GM12878 (cell line): Measurements from ENCODE around the gene CEP170B. TPM values are rescaled to one million over a fixed set of nuclear protein-coding genes. Genes with fewer than 3 reads are reported as not detected.

Source experiments
- ATAC-seq: fragments of 200-7000 bp; cut with Tn5 transposase; 3 replicates; pipeline ENCODE4 v1.9.1; 2020; ENCODE audit warnings: mild to moderate bottlenecking, moderate library complexity
- BruUV-seq: library from RNA; stranded (reverse); fragments of 400-500 nt; replicated peaks from 2 replicates; lab custom pipeline; 2021; lab: Mats Ljungman, UMichigan
- CTCF ChIA-PET: fragments of 300-600 bp; sonication (Branson Sonifier 250); formaldehyde crosslinking; extraction: SDS; loops from one replicate; lab custom pipeline; 2021; ENCODE audit warnings: inconsistent platforms; lab: Yijun Ruan, JAX
- POLR2A ChIA-PET: fragments of 350-600 bp; formaldehyde crosslinking; extraction: SDS; loops from one replicate; lab custom pipeline; 2021; ENCODE audit warnings: inconsistent platforms; lab: Charles Lee
- RAD21 ChIA-PET: fragments of 300-600 bp; sonication (Branson Sonifier 250); formaldehyde crosslinking; loops from one replicate; lab custom pipeline; 2023; ENCODE audit warnings: antibody characterized with exemption; ENCODE audit not compliant: unreplicated experiment; lab: Charles Lee
- SMC1A ChIA-PET: fragments of 300-600 bp; sonication (Branson Sonifier 250); formaldehyde crosslinking; loops from one replicate; lab custom pipeline; 2023; ENCODE audit not compliant: unreplicated experiment, uncharacterized antibody; lab: Charles Lee
- DNase-seq: peaks from one replicate; pipeline ENCODE4 v3.0.0-alpha.2; 2011; ENCODE audit warnings: low read depth, low spot score
- FAIRE-seq: peaks from 3 replicates; lab custom pipeline; 2011; peaks lifted over from hg19 to GRCh38; lab: Jason Lieb, UNC
- H2AFZ ChIP-seq: 2 replicates; pipeline ENCODE4 v1.6.0; 2011; ENCODE audit warnings: low read depth, low read length, control low read depth; ENCODE audit not compliant: control insufficient read depth
- H3K27ac ChIP-seq: 2 replicates; pipeline ENCODE4 v1.5.1; 2011; ENCODE audit warnings: control low read depth; ENCODE audit not compliant: control insufficient read depth, insufficient read depth
- H3K27me3 ChIP-seq, 2 experiments: replicated peaks in 1 of 2; 2 replicates each; pipeline versions ENCODE4 v1.6.0 to v1.6.1; 2011; ENCODE audit warnings: low read length in 1 of 2; ENCODE audit not compliant: control insufficient read depth in 2 of 2, insufficient read depth in 2 of 2
- H3K36me3 ChIP-seq, 2 experiments: 2 replicates each; pipeline ENCODE4 v1.5.1; 2011; ENCODE audit warnings: low read length in 1 of 2; ENCODE audit not compliant: control insufficient read depth in 2 of 2, insufficient read depth in 2 of 2
- H3K4me1 ChIP-seq: 2 replicates; pipeline ENCODE4 v1.6.1; 2011; ENCODE audit warnings: mild to moderate bottlenecking, low read length, moderate library complexity, mixed read lengths; ENCODE audit not compliant: control insufficient read depth, insufficient read depth
- H3K4me2 ChIP-seq: 2 replicates; pipeline ENCODE4 v1.6.0; 2011; ENCODE audit warnings: control low read depth; ENCODE audit not compliant: control insufficient read depth, insufficient read depth
- H3K4me3 ChIP-seq: fragments of 200-600 bp; sonication (generic); 2 replicates; pipeline ENCODE4 v1.5.1; 2016
- H3K79me2 ChIP-seq: 2 replicates; pipeline ENCODE4 v1.6.0; 2011; ENCODE audit warnings: low read length; ENCODE audit not compliant: control insufficient read depth, insufficient read depth
- H3K9ac ChIP-seq: 2 replicates; pipeline ENCODE4 v1.8.0; 2011; ENCODE audit warnings: low read length, control low read depth, mixed read lengths; ENCODE audit not compliant: control insufficient read depth, insufficient read depth
- H3K9me3 ChIP-seq: replicated peaks from 3 replicates; pipeline ENCODE4 v1.5.1; 2011; ENCODE audit warnings: mild to moderate bottlenecking, low read length; ENCODE audit not compliant: control insufficient read depth, insufficient read depth
- H4K20me1 ChIP-seq: 2 replicates; pipeline ENCODE4 v1.6.0; 2011; ENCODE audit not compliant: control insufficient read depth, insufficient read depth
- CTCF ChIP-seq, 3 experiments: IDR thresholded peaks in 2 of 3; conservative IDR thresholded peaks in 1 of 3; 2 replicates each; pipeline ENCODE4 v1.5.1; 2011; ENCODE audit warnings: low read depth in 3 of 3, low read length in 3 of 3, mild to moderate bottlenecking in 3 of 3, control low read depth in 2 of 3, moderate library complexity in 2 of 3, inconsistent platforms in 1 of 3, mixed read lengths in 1 of 3; ENCODE audit not compliant: control insufficient read depth in 2 of 3, insufficient read depth in 1 of 3; ENCODE audit errors: extremely low read depth in 1 of 3
- EGR1 ChIP-seq, 2 experiments: IDR thresholded peaks; 1 replicate in 1 of 2; 2 replicates in 1 of 2; pipeline ENCODE4 v1.6.1; 2011 to 2012; ENCODE audit warnings: low read depth in 2 of 2, low read length in 2 of 2, borderline replicate concordance in 1 of 2, mild to moderate bottlenecking in 1 of 2, moderate library complexity in 1 of 2
- TBL1XR1 ChIP-seq: IDR thresholded peaks from 2 replicates; pipeline ENCODE4 v1.6.1; 2012; ENCODE audit warnings: low read depth, low read length, improper control_type of control experiment
- WGBS: methylation state at CpG from one replicate; pipeline ENCODE4 v1.1.6; 2016; ENCODE audit warnings: low lambda C conversion rate; ENCODE audit not compliant: insufficient replicate concordance, insufficient coverage; ENCODE audit errors: missing lambda C conversion rate; 5-methylcytosine and 5-hydroxymethylcytosine counted together
- in situ Hi-C: fragments of 300-500 bp; cut with MboI; formaldehyde crosslinking; loops from 9 replicates; pipeline ENCODE4 v1.14.3; 2018; ENCODE audit warnings: mixed read lengths
- intact Hi-C: fragments of 100-400 bp; cut with micrococcal nuclease; formaldehyde crosslinking; loops from one replicate; pipeline ENCODE4 v1.14.2; 2022; ENCODE audit not compliant: unreplicated experiment
- polyA plus RNA-seq, 11 experiments: library from polyadenylated mRNA; depleted of rRNA in 4 of 11; unstranded in 6 of 11; stranded (reverse) in 5 of 11; fragments of >200 nt; fragmentation: Nextera tagmentation in 4 of 11; fragmentation: Illumina TruSeq in 1 of 11; extraction: Ambion mirVana in 4 of 11; extraction: Trizol in 1 of 11; gene quantifications; 1 replicate in 1 of 11; 2 replicates in 10 of 11; pipeline versions ENCODE4 v1.2.1 to v1.2.3, GENCODE V29; 2011 to 2016; ENCODE audit warnings: inconsistent platforms in 2 of 11, missing spikeins in 2 of 11, low read depth in 1 of 11
- total RNA-seq, 4 experiments: library from RNA; depleted of rRNA in 3 of 4; stranded (reverse); fragments of >200 nt in 3 of 4; fragmentation: Illumina TruSeq in 1 of 4; extraction: Trizol in 1 of 4; gene quantifications; 2 replicates each; pipeline versions ENCODE4 v1.2.1 to v1.2.3, GENCODE V29; 2013 to 2021

CEP170B gene
- total and polyA plus RNA-seq, 10 of the 15 experiments (the other 5 are each of a cell fraction or from before 2014, with no cell fraction given), result 0.01 to 0.44 (median 0.05) TPM; not detected in 4

- CTCF ChIA-PET, result no interaction called here
- FAIRE-seq, result no peak
- no peaks in the 10 kb centered on the region for H3K79me2 ChIP-seq
- H3K4me3 ChIP-seq, result no peak overlapping the region
- POLR2A ChIA-PET, result no interaction called here
- TF ChIP-seq TBL1XR1 (no peak), CTCF (IDR thresholded peaks at IDR 0.05 in 2 of 3, conservative IDR thresholded peaks at IDR 0.05 in 1 of 3; ENCODE audit: control insufficient read depth in 2 of 3, extremely low read depth in 1 of 3, insufficient read depth in 1 of 3, low read depth in 3 of 3, low read length in 3 of 3) (peak; percentile 11 to 51 (median 13); a peak in 4 of 6 replicates), EGR1 (IDR thresholded peaks at IDR 0.05; ENCODE audit: borderline replicate concordance in 1 of 2, low read depth in 2 of 2, low read length in 2 of 2) (no peak)
- in situ Hi-C loops (no loop called here), intact Hi-C loops (loop anchor here (1.0 kb wide), 1 partner anchor 102 kb away; no protein-coding TSS in a partner anchor)
- SMC1A ChIA-PET, result no interaction called here
- WGBS, result 28% methylated on average over 19 of the region's 21 CpGs
- H3K27me3 ChIP-seq, result peaks cover 0 to 2% of the 10 kb centered on the region in 2 experiments; a peak in 3 of 4 replicates
- peak; percentile 70 for ATAC-seq
- DNase-seq, result no peak
- no peak overlapping the region for H3K27ac ChIP-seq
- no peaks in the 10 kb centered on the region for H3K36me3 ChIP-seq
- no peak overlapping the region for H3K9ac ChIP-seq
- no peak overlapping the region for H3K4me2 ChIP-seq
- H3K9me3 ChIP-seq, result no peaks in the 10 kb centered on the region
- no TSS peak for BruUV-seq
- RAD21 ChIA-PET, result no interaction called here
- no peaks in the 10 kb centered on the region; the same call in 1 of the 2 replicates for H4K20me1 ChIP-seq
- no peak overlapping the region for H2AFZ ChIP-seq
- no peaks in the 10 kb centered on the region for H3K4me1 ChIP-seq
Measured at GRCh38 chr14:104870368-104871144, 5.5 kb downstream of the CEP170B start.
